ENCODE measurements around the gene GRIA4.

Gene GRIA4

DNA sequence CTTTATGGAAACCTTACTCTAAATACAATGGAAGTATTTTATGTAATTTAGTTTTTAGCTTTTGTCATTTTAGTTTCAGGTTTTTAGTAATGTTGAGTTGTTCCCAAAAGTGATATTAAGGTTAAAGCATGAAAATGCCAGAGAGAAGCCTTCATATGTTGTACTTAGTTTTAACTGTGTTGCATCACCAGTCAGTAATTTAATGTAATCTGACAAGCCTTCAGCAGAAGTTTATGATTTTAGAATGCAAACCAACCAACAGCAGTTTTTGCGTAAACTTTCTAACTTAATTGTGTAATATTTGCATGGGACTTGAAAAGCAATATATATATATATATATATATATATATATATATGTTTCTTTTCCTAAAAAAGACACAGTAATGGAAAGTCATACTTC, 301.6 kb downstream of the GRIA4 start:
- TF ChIP-seq POLR2AphosphoS5 (IDR thresholded peaks at IDR 0.05; ENCODE audit: low read depth, low read length), result no peak
- FAIRE-seq, result no peak

DNA sequence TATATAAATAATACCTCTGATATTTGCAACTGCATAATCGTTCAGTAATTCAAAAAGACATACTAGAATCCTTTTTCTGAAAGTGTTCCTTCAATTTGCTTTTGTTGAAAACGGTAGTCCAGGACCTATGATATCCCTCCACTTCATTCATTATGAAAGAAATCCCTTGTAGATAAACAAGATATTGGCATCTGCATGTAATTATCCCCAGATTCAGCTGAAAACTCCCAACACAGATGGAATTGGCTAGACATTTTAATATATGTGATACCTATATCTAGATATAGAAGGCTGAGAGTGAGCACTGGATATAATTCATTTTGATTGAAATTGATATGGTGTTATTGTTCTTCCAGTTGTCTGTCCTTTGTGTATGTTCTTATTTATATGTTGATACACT, 302.8 kb downstream of the GRIA4 start:
- TF ChIP-seq SPI1 (IDR thresholded peaks at IDR 0.05; ENCODE audit: low read depth, low read length) (no peak), POLR2A (IDR thresholded peaks at IDR 0.05; ENCODE audit: low read depth, low read length) (no peak), PAX5 (IDR thresholded peaks at IDR 0.05; ENCODE audit: insufficient read depth, low read length, severe bottlenecking) (no peak), POLR2AphosphoS5 (IDR thresholded peaks at IDR 0.05; ENCODE audit: low read depth, low read length) (no peak), TAF1 (IDR thresholded peaks at IDR 0.05; ENCODE audit: low read depth, low read length) (no peak), POU2F2 (IDR thresholded peaks at IDR 0.05; ENCODE audit: low read depth, low read length) (no peak)
- DNase-seq (ENCODE audit: insufficient read length, low spot score), result no peak
- no peak for FAIRE-seq

More for the DNA sequence above, 301.6 kb downstream of the GRIA4 start:
- DNase-seq (ENCODE audit: insufficient read length, low spot score), result no peak

DNA sequence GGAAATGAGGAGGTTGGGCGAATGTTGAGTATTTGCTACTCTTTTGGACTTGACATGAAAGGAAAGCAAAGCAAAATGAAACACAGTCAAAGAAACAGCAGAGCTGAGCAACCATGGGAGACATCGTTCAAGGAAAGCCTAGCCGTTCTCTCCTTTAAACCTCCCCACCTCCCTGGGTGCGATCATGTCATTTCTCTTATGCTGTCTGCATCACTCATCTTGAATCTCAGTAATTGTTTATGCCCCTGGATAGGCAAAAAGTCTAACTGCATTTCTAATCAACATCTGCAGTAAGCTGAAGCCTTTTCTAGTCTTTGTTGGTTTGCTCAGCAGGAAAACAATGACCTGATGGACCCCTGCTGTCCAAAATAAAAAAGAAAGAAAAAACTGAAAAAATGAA, 305.1 kb downstream of the GRIA4 start:
- FAIRE-seq, result no peak
- no peak for DNase-seq (ENCODE audit: insufficient read length, low spot score)
- no peak for TF ChIP-seq SPI1 (IDR thresholded peaks at IDR 0.05; ENCODE audit: low read depth, low read length)
- no peak for TF ChIP-seq POLR2AphosphoS5 (IDR thresholded peaks at IDR 0.05; ENCODE audit: low read depth, low read length)
- TF ChIP-seq POLR2A (IDR thresholded peaks at IDR 0.05; ENCODE audit: low read depth, low read length), result no peak
- TF ChIP-seq TAF1 (IDR thresholded peaks at IDR 0.05; ENCODE audit: low read depth, low read length), result no peak
- no peak for TF ChIP-seq POU2F2 (IDR thresholded peaks at IDR 0.05; ENCODE audit: low read depth, low read length)
- no peak for TF ChIP-seq PAX5 (IDR thresholded peaks at IDR 0.05; ENCODE audit: insufficient read depth, low read length, severe bottlenecking)

DNA sequence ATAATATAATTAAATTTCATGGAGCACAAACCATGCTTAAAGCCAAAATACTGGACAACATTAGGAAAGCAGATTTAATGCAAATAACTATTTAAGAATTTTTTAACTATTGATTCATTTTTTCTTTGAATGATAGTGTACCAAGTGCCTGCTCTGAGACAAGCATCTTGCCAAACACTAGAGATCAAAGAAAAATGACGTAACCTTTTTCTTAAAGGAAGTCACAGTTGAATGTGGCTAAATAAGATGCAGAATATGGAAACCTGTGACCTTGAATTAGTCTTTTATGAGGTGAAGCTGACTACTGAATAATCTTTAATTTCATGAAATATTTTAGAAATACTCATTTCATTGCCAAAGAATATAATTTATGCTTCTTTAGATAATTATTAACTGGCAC, 308.2 kb downstream of the GRIA4 start:
- DNase-seq (ENCODE audit: insufficient read length, low spot score) (no peak), FAIRE-seq (no peak)
- TF ChIP-seq TAF1 (IDR thresholded peaks at IDR 0.05; ENCODE audit: low read depth, low read length) (no peak), PAX5 (IDR thresholded peaks at IDR 0.05; ENCODE audit: insufficient read depth, low read length, severe bottlenecking) (no peak)

DNA sequence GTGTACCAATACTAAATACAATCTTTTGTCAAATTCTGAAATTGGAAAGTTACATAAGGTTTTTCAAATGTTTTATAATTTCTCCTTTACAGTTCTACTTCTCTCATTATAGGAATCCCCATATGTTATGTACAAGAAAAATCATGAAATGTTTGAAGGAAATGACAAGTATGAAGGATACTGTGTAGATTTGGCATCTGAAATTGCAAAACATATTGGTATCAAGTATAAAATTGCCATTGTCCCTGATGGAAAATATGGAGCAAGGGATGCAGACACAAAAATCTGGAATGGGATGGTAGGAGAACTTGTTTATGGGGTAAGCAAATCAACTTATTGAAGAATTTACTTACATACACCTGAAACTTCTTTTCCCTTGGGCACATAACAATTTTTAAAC, 308.7 kb downstream of the GRIA4 start:
- no peak for TF ChIP-seq POLR2A (IDR thresholded peaks at IDR 0.05; ENCODE audit: low read depth, low read length)
- no peak for TF ChIP-seq PAX5 (IDR thresholded peaks at IDR 0.05; ENCODE audit: insufficient read depth, low read length, severe bottlenecking)
- no peak for TF ChIP-seq SPI1 (IDR thresholded peaks at IDR 0.05; ENCODE audit: low read depth, low read length)
- TF ChIP-seq POU2F2 (IDR thresholded peaks at IDR 0.05; ENCODE audit: low read depth, low read length), result no peak
- no peak for TF ChIP-seq TAF1 (IDR thresholded peaks at IDR 0.05; ENCODE audit: low read depth, low read length)
- no peak for TF ChIP-seq POLR2AphosphoS5 (IDR thresholded peaks at IDR 0.05; ENCODE audit: low read depth, low read length)
- DNase-seq (ENCODE audit: insufficient read length, low spot score) (no peak), FAIRE-seq (no peak)

DNA sequence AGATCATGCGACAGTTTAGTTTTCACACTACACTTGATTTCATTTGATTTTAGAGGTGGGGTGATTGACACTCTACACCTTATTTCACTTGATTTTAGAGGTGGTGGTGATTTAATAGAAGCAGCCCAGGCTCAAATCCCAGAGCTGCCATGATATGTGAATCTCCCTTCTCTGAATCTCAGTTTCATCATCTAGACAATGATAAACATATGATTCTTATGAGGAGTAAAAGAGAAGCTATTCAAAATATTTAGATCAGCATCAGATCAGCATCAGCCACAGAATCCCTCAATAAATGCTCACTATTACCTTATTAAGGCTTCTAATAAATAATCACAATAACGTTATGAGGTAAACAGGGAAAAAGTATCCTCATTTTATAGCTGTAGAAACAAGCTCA, 313.4 kb downstream of the GRIA4 start:
- TF ChIP-seq SPI1 (IDR thresholded peaks at IDR 0.05; ENCODE audit: low read depth, low read length) (no peak), POU2F2 (IDR thresholded peaks at IDR 0.05; ENCODE audit: low read depth, low read length) (no peak), PAX5 (IDR thresholded peaks at IDR 0.05; ENCODE audit: insufficient read depth, low read length, severe bottlenecking) (no peak), POLR2A (IDR thresholded peaks at IDR 0.05; ENCODE audit: low read depth, low read length) (no peak), TAF1 (IDR thresholded peaks at IDR 0.05; ENCODE audit: low read depth, low read length) (no peak), POLR2AphosphoS5 (IDR thresholded peaks at IDR 0.05; ENCODE audit: low read depth, low read length) (no peak)
- no peak for DNase-seq (ENCODE audit: insufficient read length, low spot score)
- FAIRE-seq, result no peak

DNA sequence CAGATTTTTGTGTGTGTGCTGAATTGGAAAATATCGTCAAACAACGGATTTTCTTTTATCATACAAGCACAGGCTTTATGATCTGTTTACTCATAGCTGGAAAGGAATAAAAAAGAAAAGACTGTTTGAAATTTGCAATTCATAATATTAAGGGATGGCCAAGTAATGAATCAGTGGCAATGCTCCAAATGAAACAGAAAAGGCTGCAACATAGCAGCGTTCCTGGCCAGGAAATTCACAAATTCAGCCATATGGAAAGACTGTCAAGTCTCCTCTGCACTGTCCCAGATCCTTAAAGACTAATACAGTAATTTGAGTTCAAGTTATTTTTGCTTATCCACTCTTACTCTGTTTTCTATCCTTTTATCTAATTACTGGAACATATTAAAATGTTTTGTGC, 313.9 kb downstream of the GRIA4 start:
- DNase-seq (ENCODE audit: insufficient read length, low spot score) (no peak), FAIRE-seq (no peak)
- TF ChIP-seq PAX5 (IDR thresholded peaks at IDR 0.05; ENCODE audit: insufficient read depth, low read length, severe bottlenecking) (no peak), SPI1 (IDR thresholded peaks at IDR 0.05; ENCODE audit: low read depth, low read length) (no peak), POU2F2 (IDR thresholded peaks at IDR 0.05; ENCODE audit: low read depth, low read length) (no peak), TAF1 (IDR thresholded peaks at IDR 0.05; ENCODE audit: low read depth, low read length) (no peak), POLR2AphosphoS5 (IDR thresholded peaks at IDR 0.05; ENCODE audit: low read depth, low read length) (no peak), POLR2A (IDR thresholded peaks at IDR 0.05; ENCODE audit: low read depth, low read length) (no peak)

DNA sequence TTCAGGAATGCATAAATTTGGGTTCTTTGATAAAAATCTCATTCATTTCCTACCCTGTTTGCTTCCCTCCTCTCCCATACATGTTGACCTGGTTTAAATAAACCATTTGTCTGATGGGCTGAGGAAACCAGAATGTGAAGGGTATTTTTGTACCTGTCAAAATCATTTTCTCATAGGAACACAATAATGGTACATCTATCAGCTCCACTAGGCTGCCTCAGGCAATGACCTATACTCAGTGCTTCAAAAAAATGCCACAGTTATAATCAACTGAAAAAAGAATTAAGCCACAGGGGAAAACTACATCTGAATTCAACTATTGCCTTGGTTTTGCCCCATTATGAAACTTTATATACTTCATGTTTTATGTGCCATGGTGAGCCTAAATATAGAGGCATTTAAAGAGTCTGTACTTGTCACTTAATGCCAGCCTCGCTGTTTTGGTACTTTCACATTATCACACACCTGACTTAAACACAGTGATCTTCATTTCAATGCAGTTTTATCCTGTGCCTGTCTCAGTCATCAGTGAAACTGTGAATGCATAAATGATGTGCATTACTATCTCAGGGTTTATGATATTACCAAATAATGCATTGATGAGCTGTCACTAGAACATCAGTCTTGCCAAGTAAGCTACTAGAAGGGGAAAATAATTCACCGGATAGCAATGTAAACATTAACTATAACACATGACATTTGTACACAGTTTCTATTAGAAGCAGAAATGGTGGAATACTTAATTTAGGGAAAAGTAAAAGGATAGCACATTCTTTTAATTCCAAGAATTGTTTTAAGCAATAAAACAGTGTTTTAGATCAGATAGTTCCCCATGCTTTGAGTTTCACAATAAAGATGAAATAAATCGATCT, 319.4 kb downstream of the GRIA4 start:
- no peak for TF ChIP-seq PAX5 (IDR thresholded peaks at IDR 0.05; ENCODE audit: insufficient read depth, low read length, severe bottlenecking)
- TF ChIP-seq POLR2A (IDR thresholded peaks at IDR 0.05; ENCODE audit: low read depth, low read length), result no peak
- no peak for TF ChIP-seq TAF1 (IDR thresholded peaks at IDR 0.05; ENCODE audit: low read depth, low read length)
- no peak for TF ChIP-seq POLR2AphosphoS5 (IDR thresholded peaks at IDR 0.05; ENCODE audit: low read depth, low read length)
- no peak for TF ChIP-seq POU2F2 (IDR thresholded peaks at IDR 0.05; ENCODE audit: low read depth, low read length)
- no peak for TF ChIP-seq SPI1 (IDR thresholded peaks at IDR 0.05; ENCODE audit: low read depth, low read length)
- FAIRE-seq (no peak), DNase-seq (ENCODE audit: insufficient read length, low spot score) (no peak)

DNA sequence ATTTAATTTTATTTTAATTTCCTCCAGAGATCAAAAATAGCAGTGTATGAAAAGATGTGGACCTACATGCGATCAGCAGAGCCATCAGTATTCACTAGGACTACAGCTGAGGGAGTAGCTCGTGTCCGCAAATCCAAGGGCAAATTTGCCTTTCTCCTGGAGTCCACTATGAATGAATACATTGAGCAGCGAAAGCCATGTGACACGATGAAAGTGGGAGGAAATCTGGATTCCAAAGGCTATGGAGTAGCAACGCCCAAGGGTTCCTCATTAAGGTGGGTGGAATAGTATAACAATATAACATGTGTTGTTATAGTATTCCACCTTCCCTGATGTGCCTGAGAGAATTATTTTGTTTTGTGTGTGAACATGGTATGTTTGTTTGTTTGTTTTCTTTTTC, 323.8 kb downstream of the GRIA4 start:
- TF ChIP-seq POU2F2 (IDR thresholded peaks at IDR 0.05; ENCODE audit: low read depth, low read length) (no peak), SPI1 (IDR thresholded peaks at IDR 0.05; ENCODE audit: low read depth, low read length) (no peak), TAF1 (IDR thresholded peaks at IDR 0.05; ENCODE audit: low read depth, low read length) (no peak), PAX5 (IDR thresholded peaks at IDR 0.05; ENCODE audit: insufficient read depth, low read length, severe bottlenecking) (no peak), POLR2AphosphoS5 (IDR thresholded peaks at IDR 0.05; ENCODE audit: low read depth, low read length) (no peak), POLR2A (IDR thresholded peaks at IDR 0.05; ENCODE audit: low read depth, low read length) (no peak)
- FAIRE-seq (no peak), DNase-seq (ENCODE audit: insufficient read length, low spot score) (no peak)

DNA sequence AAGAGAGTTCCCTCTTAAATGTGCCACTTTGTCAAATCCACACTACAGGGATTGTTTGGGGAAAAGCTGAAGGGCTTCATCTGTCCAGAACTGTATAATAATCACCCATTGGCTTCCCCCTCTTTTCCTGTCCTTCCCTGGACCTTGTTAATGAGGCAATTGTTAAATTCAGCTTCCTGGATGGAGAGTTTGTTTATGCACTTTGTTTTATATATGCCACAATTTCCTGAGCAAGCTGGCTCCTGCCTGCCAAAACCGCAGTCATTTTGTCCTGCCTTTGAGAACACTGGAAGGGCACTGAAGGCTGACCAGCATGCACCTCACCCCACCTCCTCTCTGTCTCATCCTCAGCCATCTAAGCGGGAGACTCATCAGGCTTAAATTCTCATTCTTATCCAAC, 325.9 kb downstream of the GRIA4 start:
- DNase-seq (ENCODE audit: insufficient read length, low spot score), result no peak
- FAIRE-seq, result no peak
- no peak for TF ChIP-seq TAF1 (IDR thresholded peaks at IDR 0.05; ENCODE audit: low read depth, low read length)
- no peak for TF ChIP-seq POU2F2 (IDR thresholded peaks at IDR 0.05; ENCODE audit: low read depth, low read length)
- no peak for TF ChIP-seq POLR2A (IDR thresholded peaks at IDR 0.05; ENCODE audit: low read depth, low read length)
- TF ChIP-seq PAX5 (IDR thresholded peaks at IDR 0.05; ENCODE audit: insufficient read depth, low read length, severe bottlenecking), result no peak
- TF ChIP-seq SPI1 (IDR thresholded peaks at IDR 0.05; ENCODE audit: low read depth, low read length), result no peak
- no peak for TF ChIP-seq POLR2AphosphoS5 (IDR thresholded peaks at IDR 0.05; ENCODE audit: low read depth, low read length)
